SH-SY5Y (cell line): Measurements from ENCODE around the gene GTPBP3.

Experiments
- GATA2 ChIP-seq: IDR thresholded peaks from 2 replicates; pipeline ENCODE4 v1.6.1; 2011; ENCODE audit warnings: mild to moderate bottlenecking, low read depth, low read length
- GATA3 ChIP-seq: IDR thresholded peaks from 2 replicates; pipeline ENCODE4 v1.6.1; 2011; ENCODE audit warnings: low read depth, mild to moderate bottlenecking, low read length, moderate library complexity

DNA sequence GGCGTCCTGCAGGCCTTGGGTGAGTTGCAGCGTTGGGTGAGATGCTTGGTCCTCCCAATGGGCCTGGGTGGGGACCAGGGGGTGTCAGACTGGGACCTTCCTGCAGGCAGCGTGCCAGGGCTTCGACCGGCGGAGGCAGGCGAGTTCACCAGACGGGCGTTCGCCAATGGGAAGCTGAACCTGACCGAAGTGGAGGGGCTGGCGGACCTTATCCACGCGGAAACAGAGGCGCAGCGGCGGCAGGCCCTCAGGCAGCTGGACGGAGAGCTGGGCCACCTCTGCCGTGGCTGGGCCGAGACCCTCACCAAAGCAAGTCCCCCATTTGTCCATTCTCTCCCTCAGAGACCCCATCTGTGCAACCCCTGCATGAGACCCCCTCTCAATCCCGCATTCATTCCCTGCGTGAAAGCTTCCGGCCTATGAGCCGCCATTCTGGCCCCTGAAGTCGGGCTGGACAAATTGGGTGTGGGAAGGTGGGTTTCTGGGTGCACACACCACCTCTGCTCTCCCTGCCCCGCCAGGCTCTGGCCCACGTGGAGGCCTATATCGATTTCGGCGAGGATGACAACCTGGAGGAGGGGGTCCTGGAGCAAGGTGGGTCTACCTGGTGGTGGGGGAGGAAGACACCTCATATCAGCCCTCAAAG is 1.2 kb downstream of the GTPBP3 start:
- TF ChIP-seq GATA2, result no peak
- TF ChIP-seq GATA3, result no peak
